GM12873 (cell line): ENCODE results near the gene SATB1.

ENCODE experiments used
- CTCF ChIP-seq: IDR thresholded peaks from 2 replicates; pipeline ENCODE4 v1.5.1; 2012; ENCODE audit warnings: low read depth, mild to moderate bottlenecking, moderate library complexity, low read length, control low read depth; ENCODE audit not compliant: insufficient read depth; ENCODE audit errors: missing control alignments

Gene SATB1

GRCh38 chr3:18424729-18425640, at the start of gene SATB1:
TSS of gene SATB1 (minus strand) at chr3:18425339. CDS start at chr3:18420967, 4,372 bp downstream.
- TF ChIP-seq CTCF = no peak

- TF ChIP-seq CTCF = no peak
These were observed 49.1 kb upstream of the SATB1 start for GRCh38 chr3:18474202-18474601.

GRCh38 chr3:18469775-18470174, 44.6 kb upstream of the SATB1 start:
- TF ChIP-seq CTCF = no peak

GRCh38 chr3:18466136-18466535, 41.0 kb upstream of the SATB1 start:
- no peak for TF ChIP-seq CTCF

- no peak for TF ChIP-seq CTCF
These were observed 29.6 kb upstream of the SATB1 start for GRCh38 chr3:18454766-18455165.

GRCh38 chr3:18447720-18448119, 22.6 kb upstream of the SATB1 start:
- no peak for TF ChIP-seq CTCF

GRCh38 chr3:18446149-18446825, 21.1 kb upstream of the SATB1 start:
- TF ChIP-seq CTCF = no peak
